Right forelimb (tissue), 1 donor: ENCODE data around the gene TSPAN16.
"Not testable (repeated sequence)": the region's sequence is repeated elsewhere in the genome, so short reads cannot be mapped to it uniquely, and the experiment has no call there.

Experiments used
- DNase-seq: peaks from one replicate; pipeline ENCODE4 v3.0.0-alpha.2; 2018

The TSPAN16 gene

DNA sequence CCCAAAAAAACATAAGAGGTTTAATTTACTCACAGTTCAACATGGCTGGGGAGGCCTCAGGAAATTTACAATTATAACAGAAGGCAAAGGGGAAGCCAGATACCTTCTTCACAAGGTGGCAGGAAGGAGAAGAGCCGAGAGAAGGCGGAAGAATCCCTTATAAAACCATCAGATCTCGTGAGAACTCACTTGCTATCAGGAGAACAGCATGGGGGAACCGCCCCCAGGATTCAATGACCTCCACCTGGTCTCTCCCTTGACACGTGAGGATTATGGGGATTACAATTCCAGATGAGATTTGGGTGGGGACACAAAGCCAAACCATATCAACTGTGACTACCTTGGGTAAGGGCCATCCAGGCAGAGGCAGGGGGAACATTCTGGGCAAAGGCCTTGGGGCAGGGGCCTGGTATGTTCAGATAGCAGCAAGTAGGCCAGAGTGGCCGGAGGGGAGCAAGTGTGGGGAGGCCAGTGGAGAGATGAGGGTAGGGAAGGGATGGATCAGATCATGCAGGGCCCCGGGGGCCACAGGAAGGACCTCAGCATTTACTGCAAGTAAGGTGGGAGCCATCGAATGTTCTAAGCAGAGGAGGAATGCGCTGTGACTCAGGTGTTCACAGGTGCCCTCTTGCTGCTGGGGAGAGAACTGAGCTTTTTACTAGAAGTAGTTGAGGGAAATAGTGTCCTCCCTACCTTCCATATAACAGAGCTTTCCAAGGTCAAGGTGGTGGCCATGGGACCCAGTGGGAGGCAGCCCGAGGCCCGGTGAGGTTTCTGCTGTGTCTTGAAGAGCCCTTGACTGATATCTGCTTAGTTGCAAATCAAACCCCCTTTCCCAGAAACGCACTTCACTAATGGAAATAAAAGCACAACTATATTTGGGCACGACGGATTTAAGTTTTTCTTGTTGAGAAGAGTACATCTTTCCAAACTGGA, 25.5 kb downstream of the TSPAN16 start:
- DNase-seq: no peak

DNA sequence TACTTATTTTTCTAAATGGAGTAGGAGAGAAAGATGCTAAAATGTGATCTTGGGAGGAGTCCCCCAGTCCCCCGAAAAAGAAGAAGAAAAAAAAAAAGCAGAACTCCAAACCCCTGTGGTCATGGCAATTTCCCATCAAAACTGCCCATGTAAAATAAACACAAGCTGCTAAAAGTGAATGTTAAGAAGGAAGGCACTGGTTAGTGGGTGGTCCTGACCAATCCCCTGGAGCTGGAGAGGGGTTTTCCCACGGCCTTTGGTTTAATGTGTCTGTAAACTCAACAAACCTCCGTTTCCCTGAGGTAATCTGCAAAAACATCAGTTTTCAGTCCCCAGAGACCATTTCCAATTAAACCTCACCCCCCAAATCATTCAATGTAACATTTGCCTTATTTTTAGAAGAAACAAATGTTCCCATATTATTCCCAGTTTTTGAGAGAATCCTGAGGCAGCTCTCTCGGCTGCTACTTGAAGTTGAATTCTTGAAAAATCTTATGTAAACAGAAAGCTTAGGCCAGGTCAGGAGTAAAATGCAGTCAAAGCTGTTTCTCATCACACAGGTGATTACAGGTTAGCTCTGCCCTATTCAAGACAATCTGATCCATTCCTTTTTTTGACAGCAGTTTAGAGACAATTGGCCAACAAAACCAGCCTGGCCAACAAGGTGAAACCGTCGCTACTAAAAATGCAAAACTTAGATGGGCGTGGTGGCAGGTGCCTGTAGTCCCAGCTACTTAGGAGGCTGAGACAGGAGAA, 26.5 kb downstream of the TSPAN16 start:
- DNase-seq: no peak

DNA sequence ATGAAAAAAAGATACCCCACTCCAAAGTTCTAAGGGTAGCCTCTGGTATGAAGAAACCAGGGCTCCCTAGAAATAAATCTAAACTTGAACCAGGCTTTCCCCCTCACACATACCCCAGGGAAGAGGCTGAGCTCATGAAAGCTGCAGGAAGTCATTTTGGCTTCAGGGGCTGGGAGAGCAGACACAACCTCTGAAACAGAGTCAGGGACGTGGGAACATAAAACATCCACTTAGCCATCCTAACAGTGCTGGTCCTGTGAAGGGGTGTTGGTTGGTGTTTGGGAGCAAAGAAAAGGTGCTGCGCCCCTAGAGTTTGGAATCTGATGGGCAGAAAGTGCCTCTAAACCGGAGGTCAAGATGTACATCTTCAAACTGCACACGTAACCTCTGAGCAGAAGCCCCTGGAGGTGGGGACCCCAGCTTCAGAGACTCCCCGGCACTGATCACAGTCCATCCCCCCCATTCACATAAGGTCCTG, 27.7 kb downstream of the TSPAN16 start:
- no peak for DNase-seq

DNA sequence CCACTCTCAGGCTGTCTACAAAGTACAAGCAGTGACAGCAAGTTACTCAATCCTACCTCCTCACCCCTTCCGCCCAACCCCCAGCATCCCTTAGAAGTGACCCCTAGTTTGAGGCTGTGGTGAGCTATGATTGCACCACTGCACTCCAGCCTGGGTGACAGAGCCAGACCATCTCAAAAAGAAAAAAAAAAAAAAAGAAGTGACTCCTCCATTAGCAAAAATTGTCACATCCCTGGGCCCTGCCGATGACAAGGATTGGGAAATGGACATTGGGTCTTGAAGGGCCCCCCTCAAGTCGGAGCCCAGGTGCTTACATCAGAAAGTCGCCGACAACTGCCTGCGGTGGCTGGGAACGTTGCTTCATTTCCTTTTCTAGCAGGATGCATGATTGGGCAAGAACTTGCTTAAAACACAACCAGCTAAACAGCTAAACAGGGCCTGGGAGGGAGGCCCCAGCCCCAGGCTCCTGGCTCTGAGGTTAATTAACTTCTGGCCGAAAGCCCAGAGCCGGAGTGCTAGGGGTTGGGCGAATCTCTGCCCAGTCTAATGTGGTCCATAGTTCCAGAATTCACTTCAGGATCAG, 28.2 kb downstream of the TSPAN16 start:
- peak; percentile 74 for DNase-seq

DNA sequence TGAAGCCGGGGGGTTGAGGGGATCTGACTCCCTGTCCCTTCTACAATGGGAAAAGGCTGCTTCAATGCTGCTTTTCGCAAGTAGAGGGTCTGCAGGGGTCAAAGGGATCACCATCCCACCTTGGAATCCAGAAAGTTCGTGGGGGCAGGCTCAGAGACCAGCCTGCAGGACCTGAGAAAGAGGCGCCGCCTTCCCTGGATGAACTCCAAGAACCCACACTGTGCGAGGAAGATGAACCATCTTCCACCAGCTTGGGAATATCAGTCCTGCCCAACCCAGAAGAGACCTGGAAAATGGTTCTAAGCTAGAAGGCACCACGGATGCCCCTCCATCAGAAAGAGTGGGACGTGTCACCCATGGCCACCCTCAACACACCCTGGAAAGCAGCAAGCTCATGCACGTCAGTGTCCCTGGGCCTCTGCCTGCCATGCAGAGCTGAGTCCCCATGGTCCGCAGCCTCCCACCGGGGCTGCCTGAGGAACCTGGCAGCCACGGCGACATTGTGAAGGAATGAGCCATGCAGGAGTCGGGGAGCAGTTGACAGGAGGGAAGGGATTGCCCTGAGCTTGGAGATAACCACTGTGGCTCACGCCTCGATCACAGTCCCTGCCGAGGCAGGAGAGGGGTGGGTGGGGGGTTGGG, 28.9 kb downstream of the TSPAN16 start:
- no peak for DNase-seq

DNA sequence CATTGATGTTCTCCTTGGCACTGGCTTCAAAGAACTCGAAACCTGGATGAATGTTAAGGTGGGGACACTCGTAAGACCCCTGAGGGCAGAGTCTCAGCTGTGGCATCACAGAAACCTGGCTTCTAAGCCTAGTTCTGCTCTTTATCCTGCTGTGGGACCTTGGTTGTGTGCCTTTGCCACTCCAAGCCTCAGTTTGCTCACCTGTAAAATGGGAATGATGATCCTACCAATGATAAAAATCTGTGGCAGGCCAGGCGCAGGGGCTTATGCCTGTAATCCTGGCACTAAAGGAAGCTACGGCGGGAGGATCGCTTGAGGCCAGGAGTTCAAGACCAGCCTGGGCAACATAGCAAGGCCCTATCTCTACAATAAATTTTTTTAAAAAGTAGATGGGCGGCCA, 29.6 kb downstream of the TSPAN16 start:
- DNase-seq: no peak

DNA sequence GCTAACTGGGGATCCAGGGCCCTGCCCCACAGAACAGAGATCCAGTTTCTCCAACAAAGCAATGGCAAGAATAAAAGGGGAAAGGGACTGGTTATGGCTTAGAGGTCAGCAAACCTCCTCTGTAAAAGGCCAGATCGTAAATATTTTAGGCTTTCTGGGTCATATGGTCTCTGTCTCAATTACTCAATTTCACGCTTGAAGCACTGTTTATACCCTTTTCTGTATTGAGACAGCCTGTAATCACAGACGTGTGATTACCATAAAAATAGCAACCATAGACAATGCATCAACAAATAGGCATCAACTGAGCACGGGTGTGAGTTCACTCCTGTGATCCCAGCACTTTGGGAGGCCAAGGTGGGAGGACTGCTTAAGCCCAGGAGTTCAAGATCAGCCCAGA, 34.2 kb downstream of the TSPAN16 start:
- DNase-seq: no peak

DNA sequence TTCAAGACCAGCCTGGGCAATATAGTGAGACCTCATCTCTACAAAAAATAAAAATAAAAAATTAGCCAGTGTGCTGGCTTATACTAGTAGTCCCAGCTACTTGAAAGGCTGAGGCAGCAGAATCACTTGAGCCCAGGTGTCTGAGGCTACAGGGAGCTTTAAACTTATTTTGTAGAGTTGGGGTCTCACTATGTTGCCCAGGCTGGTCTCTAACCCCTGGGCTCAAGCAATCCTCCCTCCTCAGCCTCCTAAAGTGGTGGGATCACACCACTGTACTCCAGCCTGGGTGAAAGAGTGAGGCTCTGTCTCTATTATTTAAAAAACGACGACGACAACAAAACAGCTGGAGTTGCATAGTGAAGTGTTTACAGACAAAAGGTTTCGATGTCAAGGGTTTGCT, 35.5 kb downstream of the TSPAN16 start:
- no peak for DNase-seq

DNA sequence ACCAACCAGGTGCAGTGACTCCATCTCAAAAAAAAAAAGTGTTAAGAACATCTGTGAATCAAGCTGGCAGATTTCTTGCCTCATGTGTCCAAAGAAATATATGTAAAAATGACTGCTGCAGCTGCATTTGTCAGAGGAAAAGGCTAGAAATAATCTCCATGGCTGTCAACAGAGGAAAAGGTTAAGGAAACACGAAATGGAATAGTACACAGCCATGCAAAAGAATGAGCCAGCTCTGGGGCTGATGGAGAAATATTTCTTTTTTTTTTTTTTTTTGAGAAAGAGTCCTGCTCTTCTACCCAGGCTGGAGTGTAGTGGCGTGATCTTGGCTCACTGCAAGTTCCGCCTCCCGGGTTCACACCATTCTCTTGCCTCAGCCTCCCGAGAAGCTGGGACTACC, 36.9 kb downstream of the TSPAN16 start:
- DNase-seq: no peak

DNA sequence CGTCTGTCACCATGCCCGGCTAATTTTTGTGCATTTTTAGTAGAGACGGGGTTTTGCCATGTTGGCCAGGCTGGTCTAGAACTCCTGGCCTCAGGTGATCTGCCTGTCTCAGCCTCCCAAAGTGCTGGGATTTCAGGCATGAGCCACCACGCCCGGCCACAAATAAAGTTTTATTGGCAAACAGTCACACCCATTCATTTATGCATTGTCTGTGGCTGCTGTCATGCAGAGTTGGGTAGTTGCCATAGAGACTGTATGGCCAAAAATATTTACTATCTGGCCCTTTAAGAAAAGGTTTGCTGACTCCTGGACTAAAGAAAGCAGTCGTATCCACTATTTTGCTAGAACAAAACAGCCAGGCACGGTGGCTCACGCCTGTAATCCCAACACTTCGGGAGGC, 37.9 kb downstream of the TSPAN16 start:
- not testable (repeated sequence) for DNase-seq

DNA sequence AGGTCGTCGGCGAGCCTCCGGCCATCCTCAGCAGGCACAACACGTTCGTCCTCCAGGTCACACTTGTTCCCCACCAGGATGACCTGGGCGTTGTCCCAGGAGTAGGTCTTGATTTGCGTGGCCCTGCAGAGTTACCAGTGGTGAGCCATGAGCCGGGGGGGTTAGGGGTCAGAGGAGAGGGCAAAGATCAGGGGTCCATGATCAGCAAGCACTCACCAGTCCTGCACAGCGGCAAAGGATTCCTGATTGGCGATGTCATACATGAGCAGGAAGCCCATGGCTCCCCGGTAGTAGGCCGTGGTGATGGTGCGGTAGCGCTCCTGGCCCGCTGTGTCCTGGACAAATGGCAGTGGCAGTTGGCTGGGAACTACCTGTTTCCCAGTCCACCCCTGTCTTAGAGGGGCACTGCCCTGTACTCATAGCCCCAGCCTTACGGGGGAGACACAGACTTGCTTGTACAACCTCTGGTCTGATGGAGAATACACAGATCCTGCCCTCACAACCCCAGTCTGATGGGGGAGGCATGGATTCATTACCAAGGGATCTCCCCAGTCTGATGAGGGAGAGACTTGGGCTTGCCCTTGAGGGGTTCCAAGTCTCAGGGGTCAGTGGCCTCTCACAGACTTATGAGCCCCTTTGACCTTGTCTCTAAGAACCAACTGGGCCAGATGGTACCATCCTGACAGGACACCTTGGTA, 39.6 kb downstream of the TSPAN16 start:
- DNase-seq: no peak

DNA sequence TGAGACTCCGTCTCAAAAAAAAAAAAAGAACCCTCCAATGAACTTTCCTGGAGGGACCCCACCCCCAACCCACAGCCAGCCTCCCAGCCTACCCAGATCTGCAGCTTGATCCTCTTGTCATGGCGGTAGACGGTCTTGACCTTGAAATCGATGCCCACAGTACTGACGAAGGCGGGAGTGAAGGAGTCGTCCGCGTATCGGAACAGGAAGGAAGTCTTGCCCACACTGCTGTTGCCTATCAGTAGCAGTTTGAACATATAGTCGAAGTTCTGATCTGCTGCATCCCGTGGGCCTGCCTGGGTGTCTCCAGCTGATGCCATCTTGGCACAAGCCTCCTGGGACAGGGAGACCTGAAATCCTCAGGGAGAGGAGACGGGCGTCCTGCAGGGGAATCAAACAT, 41.1 kb downstream of the TSPAN16 start:
- no peak for DNase-seq

DNA sequence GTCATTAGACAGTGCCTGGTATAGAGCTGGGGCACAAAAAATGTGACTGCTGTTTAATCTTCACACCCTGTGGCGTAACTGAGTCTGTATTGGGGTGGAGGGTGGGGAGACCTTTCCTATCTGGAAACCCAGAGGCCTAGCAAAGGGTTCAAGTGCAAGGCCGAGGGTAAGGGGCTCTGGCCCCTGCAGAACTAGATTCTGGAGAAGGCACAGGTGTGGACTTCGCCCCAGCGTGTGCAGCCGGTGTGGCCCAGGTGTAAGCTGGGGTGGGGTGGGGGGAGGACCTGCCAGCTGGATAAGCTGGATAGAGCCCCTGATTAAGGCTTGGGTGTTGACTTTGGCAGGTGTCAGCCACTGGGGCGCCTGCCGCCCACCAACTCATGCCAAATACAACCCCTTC, 42.2 kb downstream of the TSPAN16 start:
- DNase-seq: no peak

DNA sequence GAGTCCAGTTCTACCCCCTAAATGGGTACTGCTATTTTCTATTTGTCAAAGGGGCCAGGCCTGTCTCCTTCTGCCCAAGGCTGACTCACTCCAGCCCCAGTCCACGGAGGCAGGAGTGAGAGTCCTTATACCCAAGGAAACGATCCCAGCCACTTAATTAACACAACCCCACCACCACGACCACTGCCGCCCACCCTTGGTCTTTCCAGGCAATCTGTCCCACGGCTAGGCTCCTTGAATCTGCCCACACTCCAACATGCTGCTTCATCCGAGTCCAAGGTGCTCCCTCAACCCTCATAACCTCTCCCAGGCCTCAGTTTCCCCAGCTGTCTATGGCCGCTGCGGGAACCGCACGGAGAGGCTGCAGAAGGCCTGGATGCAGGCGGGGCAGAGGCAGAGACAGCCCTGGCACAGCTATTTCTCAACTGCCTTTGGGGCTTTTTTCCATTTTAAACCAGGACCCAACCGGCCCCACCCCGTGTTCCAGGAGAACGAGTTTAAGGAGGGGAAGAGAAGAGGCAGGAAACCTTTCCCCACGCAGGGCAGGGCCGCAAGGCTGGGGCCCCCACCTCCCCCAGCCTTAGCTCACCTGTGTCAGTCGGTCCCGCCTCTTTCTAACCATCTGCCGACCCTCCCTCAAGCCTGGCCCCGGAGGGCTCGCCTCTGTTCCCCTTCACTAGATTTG, 42.8 kb downstream of the TSPAN16 start:
- DNase-seq: no peak

DNA sequence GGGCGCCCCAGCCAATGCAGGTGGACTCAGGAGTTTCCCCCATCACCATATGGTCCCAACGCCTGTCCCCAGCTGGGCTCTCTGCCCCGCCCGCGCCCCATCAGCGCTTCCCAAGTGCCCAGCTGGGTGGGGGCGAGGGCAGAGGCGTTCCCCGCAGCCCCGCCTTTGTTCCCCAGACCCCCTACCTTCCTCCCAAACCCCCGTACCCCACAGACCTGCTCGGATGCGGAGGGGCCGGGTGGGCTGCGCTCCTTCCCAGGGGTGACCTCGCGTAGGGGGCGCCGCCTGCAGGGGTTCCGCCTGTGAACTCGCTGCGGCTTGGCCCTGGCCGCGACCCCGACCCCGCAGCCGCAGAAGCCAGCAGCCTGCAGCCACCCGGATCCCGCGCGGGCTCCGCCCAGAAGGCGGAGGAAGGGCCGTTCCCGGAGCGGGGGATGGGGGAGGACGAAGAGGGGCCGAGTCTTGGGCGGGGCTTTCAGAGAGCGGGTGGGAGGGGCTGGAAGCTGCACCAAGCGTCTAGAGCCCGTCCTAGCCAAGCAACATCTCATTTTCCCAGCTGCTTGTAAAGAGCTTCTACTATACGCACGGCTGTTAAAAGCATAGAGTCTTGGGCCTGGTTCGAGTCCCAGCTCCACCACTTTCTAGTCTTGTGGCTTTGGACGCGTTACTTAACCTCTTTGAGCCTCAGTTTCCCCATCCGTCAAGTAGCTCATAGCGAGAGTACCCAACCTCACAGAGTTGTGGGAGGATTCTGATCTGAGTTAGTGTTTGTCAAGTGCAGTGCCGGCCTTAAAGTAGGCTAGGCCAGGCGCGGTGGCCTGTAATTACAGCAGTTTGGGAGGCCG, 43.5 kb downstream of the TSPAN16 start, which contains the start of gene RAB3D:
RAB3D (minus strand) TSS at position 404 of the 845 bp plus-strand sequence. CDS start 2,258 bp downstream, outside the sequence.
- DNase-seq: peak; percentile 95

DNA sequence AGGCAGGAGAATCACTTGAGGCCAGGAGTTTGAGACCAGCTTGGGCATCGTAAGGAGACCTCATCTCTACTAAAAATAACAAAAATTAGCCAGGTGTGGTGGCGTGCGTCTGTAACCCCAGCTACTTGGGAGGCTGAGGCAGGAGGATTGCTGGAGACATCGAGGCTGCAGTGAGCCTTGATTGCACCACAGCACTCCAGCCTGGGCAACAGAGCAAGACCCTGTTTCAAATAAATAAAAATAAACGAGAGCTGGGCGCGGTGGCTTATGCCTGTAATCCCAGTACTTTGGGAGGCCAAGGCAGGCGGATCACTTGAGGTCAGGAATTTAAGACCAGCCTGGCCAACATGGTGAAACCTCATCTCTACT, 44.1 kb downstream of the TSPAN16 start:
- DNase-seq: not testable (repeated sequence)

DNA sequence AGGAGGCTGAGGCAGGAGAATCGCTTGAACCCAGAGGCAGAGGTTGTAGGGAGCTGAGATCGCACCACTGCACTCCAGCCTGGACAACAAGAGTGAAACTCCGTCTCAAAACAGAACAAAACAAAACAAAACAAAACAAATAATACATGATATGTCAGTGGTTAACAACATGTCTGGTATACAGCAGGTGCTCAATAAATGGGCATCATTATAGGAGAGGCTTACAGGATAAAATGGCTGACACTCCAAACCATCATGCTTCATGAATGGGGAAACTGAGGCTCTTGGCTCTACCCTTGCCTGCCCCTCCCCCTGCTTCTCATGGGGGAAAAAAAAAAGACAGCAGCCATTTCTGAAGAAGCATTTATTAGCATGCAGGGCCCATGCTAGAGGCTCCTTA, 46.5 kb downstream of the TSPAN16 start:
- no peak for DNase-seq

DNA sequence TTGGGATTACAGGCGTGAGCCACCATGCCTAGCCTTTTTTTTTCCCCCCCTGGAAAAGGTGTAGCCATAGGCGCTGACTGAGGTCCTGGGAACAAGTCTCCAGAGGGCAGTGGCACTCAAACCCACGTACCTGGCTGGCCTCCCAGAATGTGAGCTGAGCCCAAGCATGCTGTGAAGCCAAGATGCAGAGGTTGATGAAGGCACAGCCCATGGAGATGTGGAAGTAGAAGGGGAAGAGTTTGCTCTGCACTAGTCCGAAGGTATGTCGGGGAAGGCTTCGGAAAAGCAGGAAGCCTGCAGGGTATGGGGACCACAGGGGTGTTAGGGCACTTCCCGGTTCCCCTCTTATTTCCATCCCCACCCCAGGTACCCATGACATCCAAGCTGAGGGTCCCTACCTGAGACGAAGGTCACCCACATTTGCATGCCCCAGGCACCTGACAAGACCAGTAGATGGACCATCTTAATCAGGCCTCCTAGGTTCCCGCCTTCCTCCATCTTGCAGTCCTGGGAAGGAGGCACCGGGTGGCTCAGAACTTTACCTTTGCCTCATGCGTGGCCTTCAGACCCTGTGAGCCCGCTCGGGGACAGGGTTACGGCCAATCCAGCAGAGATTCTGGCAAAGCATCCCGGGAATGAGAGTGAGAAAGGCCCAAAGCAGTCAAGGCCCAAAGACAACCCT, 49.3 kb downstream of the TSPAN16 start:
- DNase-seq: no peak

DNA sequence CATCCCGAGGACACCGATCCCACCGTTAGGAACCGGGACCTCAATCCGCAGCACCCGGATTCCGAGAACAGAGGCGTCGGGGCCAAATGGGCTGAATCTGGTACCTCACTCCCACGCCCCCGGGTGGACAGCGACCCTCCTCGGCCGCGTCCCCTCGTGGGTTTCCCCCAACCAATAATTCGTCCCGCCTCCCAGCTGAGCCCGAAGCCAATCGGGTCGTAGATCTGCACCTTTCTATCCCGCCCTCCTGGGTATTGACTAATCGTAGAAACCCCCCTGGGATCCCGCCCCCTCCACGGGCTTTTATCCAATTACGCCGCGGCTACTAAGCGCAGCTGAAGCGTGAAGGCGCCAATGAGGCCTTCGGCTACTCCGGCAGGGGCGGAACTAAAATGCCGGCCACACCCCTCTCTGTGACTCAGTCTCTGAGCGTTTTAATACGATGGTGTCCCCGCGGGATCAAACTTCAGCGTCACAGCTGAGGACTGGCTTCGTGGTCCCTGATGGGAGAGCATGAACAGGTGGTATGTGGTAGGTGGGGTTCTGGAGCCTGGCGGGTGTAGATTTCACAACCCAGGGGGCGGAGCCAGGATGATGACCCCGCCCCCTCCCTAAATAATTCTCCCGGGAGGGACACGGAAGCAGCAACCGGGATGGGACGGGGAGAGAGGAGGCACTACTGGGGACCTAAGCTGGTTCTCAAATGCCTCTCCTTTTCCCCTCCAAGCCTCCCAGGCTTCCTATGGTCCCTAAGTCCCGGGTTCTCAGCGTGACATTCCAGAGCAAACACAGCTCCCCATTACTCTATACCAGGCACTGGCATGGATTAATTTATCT, 50.4 kb downstream of the TSPAN16 start, which contains the start of the genes CCDC159 and TMEM205:
CCDC159 (plus strand) TSS at position 416 of the 837 bp plus-strand sequence; CDS start at position 504, 88 bp downstream.
TMEM205 (minus strand) TSS at position 165 of the 837 bp plus-strand sequence. CDS start 649 bp downstream, outside the sequence.
- DNase-seq: peak; percentile 97
